Measurements from ENCODE around the gene CACNA1C. TPM values are rescaled to one million over a fixed set of nuclear protein-coding genes. Genes with fewer than 3 reads are reported as not detected.
A peak's percentile ranks its signal among the peaks of the same experiment; 100 is the strongest.

The CACNA1C gene
- total and polyA plus RNA-seq, 10 of the 15 experiments (the other 5 are each of a cell fraction or from before 2014, with no cell fraction given) = under 0.01 to 0.15 (median 0.09) TPM; not detected in 5

GRCh38 chr12:2004113-2004929 lies 48.5 kb upstream of the CACNA1C start, which contains the start of gene DCP1B (continued):
- no peak for TF ChIP-seq ETV6 (conservative IDR thresholded peaks at IDR 0.05 in 1 of 2, IDR thresholded peaks at IDR 0.05 in 1 of 2; ENCODE audit: borderline replicate concordance in 1 of 2, low read depth in 1 of 2)
- peak; percentile 73; the same call in 1 of the 2 replicates for TF ChIP-seq ELK1 (IDR thresholded peaks at IDR 0.05; ENCODE audit: low read depth, low read length)
- peak; percentile 82 for TF ChIP-seq CBFB (IDR thresholded peaks at IDR 0.05; ENCODE audit: low read depth)
- TF ChIP-seq ZNF384 (IDR thresholded peaks at IDR 0.05; ENCODE audit: borderline replicate concordance, low read depth, low read length) = no peak
- no peak for TF ChIP-seq TCF12 (IDR thresholded peaks at IDR 0.05; ENCODE audit: low read depth, low read length)
- no peak for TF ChIP-seq GABPA (IDR thresholded peaks at IDR 0.05; ENCODE audit: low read depth)
- TF ChIP-seq SRF (IDR thresholded peaks at IDR 0.05; ENCODE audit: low read depth in 2 of 2, low read length in 2 of 2) = peak; percentile 83 to 97
- TF ChIP-seq ATF2 (IDR thresholded peaks at IDR 0.05; ENCODE audit: low read length) = no peak
- TF ChIP-seq ZSCAN29 (IDR thresholded peaks at IDR 0.05) = no peak
- TF ChIP-seq NFXL1 (IDR thresholded peaks at IDR 0.05; ENCODE audit: borderline replicate concordance) = no peak
- peak; percentile 50; the same call in 1 of the 2 replicates for TF ChIP-seq RAD51 (IDR thresholded peaks at IDR 0.05)
- 0 out of 2 replicates have a peak, but pooled peaks have one; percentile 56 for TF ChIP-seq RCOR1 (conservative IDR thresholded peaks at IDR 0.05; ENCODE audit: low read depth, low read length)
- TF ChIP-seq RFX5 (IDR thresholded peaks at IDR 0.05; ENCODE audit: low read depth, low read length) = 0 out of 2 replicates have a peak, but pooled peaks have one; percentile 42
- TF ChIP-seq CHD4 (IDR thresholded peaks at IDR 0.05) = no peak
- peak; percentile 48 for TF ChIP-seq NR2F1 (conservative IDR thresholded peaks at IDR 0.05)
- no peak for TF ChIP-seq ZNF24 (IDR thresholded peaks at IDR 0.05)
- TF ChIP-seq RAD21 (IDR thresholded peaks at IDR 0.05; ENCODE audit: insufficient read depth, low read depth, low read length) = no peak
- TF ChIP-seq BHLHE40 (IDR thresholded peaks at IDR 0.05; ENCODE audit: borderline replicate concordance in 1 of 2, low read depth in 2 of 2, low read length in 1 of 2) = peak; percentile 80 to 90
- TF ChIP-seq IKZF1 (conservative IDR thresholded peaks at IDR 0.05) = peak; percentile 86
- TF ChIP-seq USF2 (IDR thresholded peaks at IDR 0.05; ENCODE audit: borderline replicate concordance, low read depth, low read length) = no peak; the same call in 1 of the 2 replicates
- TF ChIP-seq MEF2B (IDR thresholded peaks at IDR 0.05; ENCODE audit: partially characterized antibody, poor library complexity, severe bottlenecking) = peak; percentile 48
- TF ChIP-seq RB1 (IDR thresholded peaks at IDR 0.05; ENCODE audit: borderline replicate concordance) = no peak
- TF ChIP-seq SUZ12 (IDR thresholded peaks at IDR 0.05; ENCODE audit: unreplicated experiment) = no peak
- TF ChIP-seq HDGF (IDR thresholded peaks at IDR 0.05) = peak; percentile 95
- 0 out of 2 replicates have a peak, but pooled peaks have one; percentile 74 for TF ChIP-seq WRNIP1 (IDR thresholded peaks at IDR 0.05; ENCODE audit: borderline replicate concordance, low read depth, low read length)
- peak; percentile 55 for TF ChIP-seq MYC (IDR thresholded peaks at IDR 0.05; ENCODE audit: insufficient read depth, insufficient read length, insufficient replicate concordance, low read length, severe bottlenecking)

Data from GM12878 (cell line).